ENCODE results near the gene FHOD3.

The FHOD3 gene

GRCh38 chr18:36415171-36415570 is 117.7 kb downstream of the FHOD3 start:
- no peak for DNase-seq

- no peak for DNase-seq
These were observed 118.1 kb downstream of the FHOD3 start for GRCh38 chr18:36415625-36416024.

- DNase-seq, result no peak
These were observed 121.8 kb downstream of the FHOD3 start for GRCh38 chr18:36419188-36419899.

- DNase-seq, result no peak
These were observed 122.5 kb downstream of the FHOD3 start for GRCh38 chr18:36419900-36420531.

- no peak for DNase-seq
These were observed 123.3 kb downstream of the FHOD3 start for GRCh38 chr18:36420826-36421225.

GRCh38 chr18:36424741-36425142 is 127.2 kb downstream of the FHOD3 start:
- no peak for DNase-seq

GRCh38 chr18:36427369-36427768 is 129.9 kb downstream of the FHOD3 start:
- no peak for DNase-seq

- DNase-seq, result no peak
These were observed 130.3 kb downstream of the FHOD3 start for GRCh38 chr18:36427831-36428230.

- no peak for DNase-seq
These were observed 131.0 kb downstream of the FHOD3 start for GRCh38 chr18:36428431-36429029.

GRCh38 chr18:36432880-36433555 is 135.5 kb downstream of the FHOD3 start:
- no peak for DNase-seq

GRCh38 chr18:36436387-36436786 is 138.9 kb downstream of the FHOD3 start:
- no peak for DNase-seq

GRCh38 chr18:36440614-36441013 is 143.1 kb downstream of the FHOD3 start:
- no peak for DNase-seq

GRCh38 chr18:36441426-36442240 is 144.1 kb downstream of the FHOD3 start:
- no peak for DNase-seq

- DNase-seq, result no peak
These were observed 145.2 kb downstream of the FHOD3 start for GRCh38 chr18:36442717-36443116.

GRCh38 chr18:36446059-36446458 is 148.5 kb downstream of the FHOD3 start:
- DNase-seq, result no peak

- DNase-seq, result no peak
These were observed 151.1 kb downstream of the FHOD3 start for GRCh38 chr18:36448384-36449290.

- no peak for DNase-seq
These were observed 151.9 kb downstream of the FHOD3 start for GRCh38 chr18:36449451-36449850.

GRCh38 chr18:36450264-36450663 is 152.8 kb downstream of the FHOD3 start:
- DNase-seq, result no peak

GRCh38 chr18:36451454-36452251 is 154.1 kb downstream of the FHOD3 start:
- DNase-seq, result no peak

- no peak for DNase-seq
These were observed 156.7 kb downstream of the FHOD3 start for GRCh38 chr18:36454245-36454644.
